WI38 (cell line): ENCODE results near the gene ARPC4.
A peak's percentile ranks its signal among the peaks of the same experiment; 100 is the strongest.

Experiments used
- H3K4me3 ChIP-seq: 2 replicates; pipeline ENCODE4 v1.5.1; 2011; ENCODE audit warnings: low read depth, mild to moderate bottlenecking, control low read depth, low read length
- CTCF ChIP-seq: IDR thresholded peaks from 2 replicates; pipeline ENCODE4 v1.5.1; 2012; ENCODE audit warnings: low read depth, mild to moderate bottlenecking, control low read depth, low read length

ARPC4 gene

GRCh38 chr3:9820946-9821345, 28.1 kb downstream of the ARPC4 start:
- TF ChIP-seq CTCF, result peak; percentile 24; the same call in 1 of the 2 replicates
- no peak overlapping the region for H3K4me3 ChIP-seq

GRCh38 chr3:9825451-9826040, 32.7 kb downstream of the ARPC4 start:
- no peak for TF ChIP-seq CTCF

GRCh38 chr3:9826815-9827573, 34.1 kb downstream of the ARPC4 start:
- H3K4me3 ChIP-seq, result no peak overlapping the region
- no peak for TF ChIP-seq CTCF

More at GRCh38 chr3:9825451-9826040, 32.7 kb downstream of the ARPC4 start:
- no peak overlapping the region for H3K4me3 ChIP-seq

- no peak overlapping the region for H3K4me3 ChIP-seq
- no peak for TF ChIP-seq CTCF
Measured at GRCh38 chr3:9828801-9829755, 36.2 kb downstream of the ARPC4 start.

- no peak for TF ChIP-seq CTCF
- H3K4me3 ChIP-seq, result no peak overlapping the region
Measured at GRCh38 chr3:9831253-9831652, 38.4 kb downstream of the ARPC4 start.

GRCh38 chr3:9833078-9833477, 40.2 kb downstream of the ARPC4 start:
- TF ChIP-seq CTCF, result no peak
- no peak overlapping the region for H3K4me3 ChIP-seq
